B cell (primary cell): ENCODE results near the gene PTF1A. TPM values are rescaled to one million over a fixed set of nuclear protein-coding genes. Genes with fewer than 3 reads are reported as not detected.

ENCODE experiments used
- ATAC-seq: fragments of 200-7000 bp; cut with Tn5 transposase; one replicate; pipeline ENCODE4 v1.10.0; 2021; ENCODE audit warnings: low read depth, mild to moderate bottlenecking, moderate number of reproducible peaks, moderate library complexity
- CTCF ChIA-PET: fragments of 350-600 bp; sonication (Branson Sonifier 250); formaldehyde crosslinking; loops from one replicate; lab custom pipeline; 2021; ENCODE audit warnings: antibody characterized with exemption, inconsistent platforms; lab: Charles Lee
- POLR2A ChIA-PET: fragments of 350-600 bp; sonication (Branson Sonifier 250); formaldehyde crosslinking; loops from one replicate; lab custom pipeline; 2021; ENCODE audit warnings: antibody characterized with exemption; lab: Charles Lee
- DNase-seq: peaks from one replicate; pipeline ENCODE4 v3.0.0; 2013
- H2AFZ ChIP-seq: 2 replicates; pipeline ENCODE4 v1.6.1; 2012; ENCODE audit warnings: mild to moderate bottlenecking, low read depth, low read length; ENCODE audit not compliant: insufficient read depth, poor library complexity, severe bottlenecking
- H3K27ac ChIP-seq, 2 donors: 1 replicate in 1 of 2; 2 replicates in 1 of 2; pipeline ENCODE4 v1.5.1; 2012 to 2013; ENCODE audit warnings: low read length in 2 of 2, mild to moderate bottlenecking in 2 of 2, moderate library complexity in 1 of 2
- H3K27me3 ChIP-seq, 4 experiments: fragments of 200-600 bp in 1 of 4; sonication (generic) in 1 of 4; replicated peaks in 1 of 4; 1 replicate in 2 of 4; 2 replicates in 2 of 4; pipeline versions ENCODE4 v1.6.1 to v1.7.0; 2013 to 2016; ENCODE audit warnings: low read length in 3 of 4, mild to moderate bottlenecking in 2 of 4, mixed read lengths in 1 of 4, moderate library complexity in 1 of 4; ENCODE audit not compliant: insufficient read depth in 4 of 4, control insufficient read depth in 3 of 4; ENCODE audit errors: control extremely low read depth in 1 of 4
- H3K36me3 ChIP-seq, 2 experiments: replicated peaks in 1 of 2; 1 replicate in 1 of 2; 2 replicates in 1 of 2; pipeline versions ENCODE4 v1.6.1 to v1.7.1; 2013; ENCODE audit warnings: low read length in 1 of 2; ENCODE audit not compliant: insufficient read depth in 2 of 2, control insufficient read depth in 1 of 2; ENCODE audit errors: control extremely low read depth in 1 of 2, extremely low read depth in 1 of 2
- H3K4me1 ChIP-seq, 2 donors: fragments of 200-600 bp in 1 of 2; sonication (generic) in 1 of 2; 1 replicate in 1 of 2; 2 replicates in 1 of 2; pipeline versions ENCODE4 v1.5.1 to v1.6.1; 2013 to 2017; ENCODE audit warnings: low read length in 2 of 2; ENCODE audit not compliant: control insufficient read depth in 2 of 2, insufficient read depth in 2 of 2
- H3K4me2 ChIP-seq: replicated peaks from 2 replicates; pipeline ENCODE3; 2012; ENCODE audit warnings: mild to moderate bottlenecking, low read depth, low read length; ENCODE audit not compliant: poor library complexity, severe bottlenecking
- H3K4me3 ChIP-seq, 5 experiments: fragments of 200-600 bp in 1 of 5; sonication (generic) in 1 of 5; 1 replicate in 3 of 5; 2 replicates in 2 of 5; pipeline versions ENCODE4 v1.5.1 to v1.7.0; 2011 to 2016; ENCODE audit warnings: low read length in 4 of 5, mild to moderate bottlenecking in 4 of 5, low read depth in 2 of 5, control low read depth in 1 of 5, moderate library complexity in 1 of 5; ENCODE audit not compliant: insufficient read depth in 1 of 5; ENCODE audit errors: control extremely low read depth in 1 of 5, extremely low read depth in 1 of 5
- H3K79me2 ChIP-seq: fragments of 200-600 bp; sonication (generic); one replicate; pipeline ENCODE4 v1.6.0; 2016; ENCODE audit warnings: low read length; ENCODE audit not compliant: control insufficient read depth, insufficient read depth
- H3K9ac ChIP-seq: fragments of 200-600 bp; sonication (generic); 2 replicates; pipeline ENCODE4 v1.6.1; 2017; ENCODE audit warnings: mild to moderate bottlenecking, low read length, moderate library complexity
- H3K9me3 ChIP-seq, 3 donors: one replicate each; pipeline versions ENCODE4 v1.6.1 to v1.7.1; 2013; ENCODE audit warnings: low read length in 2 of 3; ENCODE audit not compliant: control insufficient read depth in 2 of 3, insufficient read depth in 1 of 3; ENCODE audit errors: control extremely low read depth in 1 of 3
- H4K20me1 ChIP-seq: 2 replicates; pipeline ENCODE4 v1.6.0; 2012; ENCODE audit warnings: mild to moderate bottlenecking, low read length; ENCODE audit not compliant: insufficient read depth, control insufficient read depth, poor library complexity, severe bottlenecking
- H3K27ac Mint-ChIP-seq: one replicate; pipeline ENCODE4 v1.8.0; 2021; ENCODE audit warnings: mixed read lengths
- H3K27me3 Mint-ChIP-seq: one replicate; pipeline ENCODE4 v1.8.0; 2021; ENCODE audit warnings: mixed read lengths
- H3K4me1 Mint-ChIP-seq: one replicate; pipeline ENCODE4 v1.8.0; 2021; ENCODE audit warnings: mixed read lengths
- H3K4me3 Mint-ChIP-seq: one replicate; pipeline ENCODE4 v1.8.0; 2021; ENCODE audit warnings: mixed read lengths
- H3K9me3 Mint-ChIP-seq: one replicate; pipeline ENCODE4 v1.8.0; 2022; ENCODE audit warnings: mixed read lengths; ENCODE audit not compliant: insufficient read depth
- EZH2 ChIP-seq: IDR thresholded peaks from 2 replicates; pipeline ENCODE4 v1.6.1; 2012; ENCODE audit warnings: borderline replicate concordance, low read depth, mild to moderate bottlenecking, moderate library complexity, low read length; ENCODE audit not compliant: insufficient read depth, poor library complexity, severe bottlenecking
- WGBS: methylation state at CpG from one replicate; pipeline ENCODE4 v1.1.5; 2013; ENCODE audit warnings: missing lambda C conversion rate; ENCODE audit not compliant: insufficient coverage; 5-methylcytosine and 5-hydroxymethylcytosine counted together
- intact Hi-C: fragments of 100-400 bp; cut with micrococcal nuclease; formaldehyde crosslinking; loops from one replicate; pipeline ENCODE4 v1.10.0; 2022
- polyA plus RNA-seq: library from polyadenylated mRNA; depleted of rRNA; stranded (reverse); fragments of >200 nt; gene quantifications from 2 replicates; pipeline ENCODE4 v1.2.3, GENCODE V29; 2012
- total RNA-seq, 2 donors: library from RNA; stranded (reverse); fragments of 120-200 nt in 1 of 2; gene quantifications; 1 replicate in 1 of 2; 2 replicates in 1 of 2; pipeline versions ENCODE4 v1.2.3 to v1.2.4, GENCODE V29; 2013 to 2022
- TF ChIP-seq, protein P1 (sequence below): fragments of 200-600 bp; IDR thresholded peaks from one replicate; pipeline ENCODE4 v1.8.0; 2022; ENCODE audit warnings: antibody characterized with exemption, mild to moderate bottlenecking

PTF1A gene
- total and polyA plus RNA-seq, 2 donors (not counting 1 experiment from before 2014, with no cell fraction given), result not detected

DNA sequence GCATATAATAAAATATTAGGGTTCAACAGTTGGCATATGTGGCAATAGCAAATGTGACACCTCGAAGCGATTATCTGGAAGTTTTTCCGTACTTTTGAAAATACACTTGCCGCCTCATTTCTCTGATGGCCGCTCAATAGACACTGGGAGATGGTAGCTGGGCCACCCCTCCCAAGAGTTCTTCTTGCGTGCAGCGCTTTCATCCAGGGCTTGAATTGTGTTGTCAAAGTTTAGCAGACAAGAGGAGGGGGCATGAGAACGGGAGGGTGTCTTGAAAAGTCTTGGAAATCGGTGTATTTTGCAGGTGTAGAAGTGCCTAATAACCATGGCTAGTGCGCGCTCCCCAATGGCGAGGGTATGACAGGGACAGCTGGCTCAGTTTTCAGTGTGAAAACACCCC, 8.5 kb downstream of the PTF1A start:
- H3K79me2 ChIP-seq, result no peaks in the 10 kb centered on the region
- DNase-seq, result no peak
- H3K27ac ChIP-seq, result no peak overlapping the region
- TF ChIP-seq, protein P1, sequence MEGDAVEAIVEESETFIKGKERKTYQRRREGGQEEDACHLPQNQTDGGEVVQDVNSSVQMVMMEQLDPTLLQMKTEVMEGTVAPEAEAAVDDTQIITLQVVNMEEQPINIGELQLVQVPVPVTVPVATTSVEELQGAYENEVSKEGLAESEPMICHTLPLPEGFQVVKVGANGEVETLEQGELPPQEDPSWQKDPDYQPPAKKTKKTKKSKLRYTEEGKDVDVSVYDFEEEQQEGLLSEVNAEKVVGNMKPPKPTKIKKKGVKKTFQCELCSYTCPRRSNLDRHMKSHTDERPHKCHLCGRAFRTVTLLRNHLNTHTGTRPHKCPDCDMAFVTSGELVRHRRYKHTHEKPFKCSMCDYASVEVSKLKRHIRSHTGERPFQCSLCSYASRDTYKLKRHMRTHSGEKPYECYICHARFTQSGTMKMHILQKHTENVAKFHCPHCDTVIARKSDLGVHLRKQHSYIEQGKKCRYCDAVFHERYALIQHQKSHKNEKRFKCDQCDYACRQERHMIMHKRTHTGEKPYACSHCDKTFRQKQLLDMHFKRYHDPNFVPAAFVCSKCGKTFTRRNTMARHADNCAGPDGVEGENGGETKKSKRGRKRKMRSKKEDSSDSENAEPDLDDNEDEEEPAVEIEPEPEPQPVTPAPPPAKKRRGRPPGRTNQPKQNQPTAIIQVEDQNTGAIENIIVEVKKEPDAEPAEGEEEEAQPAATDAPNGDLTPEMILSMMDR, result no peak
- TF ChIP-seq EZH2, result no peak
- H3K4me1 ChIP-seq, result no peaks in the 10 kb centered on the region
- Mint-ChIP-seq H3K27ac (no peak overlapping the region), H3K27me3 (peaks cover 74% of the 10 kb centered on the region), H3K4me1 (no peaks in the 10 kb centered on the region), H3K4me3 (no peak overlapping the region), H3K9me3 (no peaks in the 10 kb centered on the region)
- H3K27me3 ChIP-seq, result peaks cover 0 to 64% (median 27%) of the 10 kb centered on the region in 4 experiments
- no peak overlapping the region for H3K4me2 ChIP-seq
- no peak overlapping the region for H3K9ac ChIP-seq
- H3K36me3 ChIP-seq, result no peaks in the 10 kb centered on the region
- ChIA-PET CTCF (no interaction called here), POLR2A (no interaction called here)
- ATAC-seq, result no peak
- intact Hi-C loops, result no loop called here
- no peak overlapping the region for H3K4me3 ChIP-seq
- H4K20me1 ChIP-seq, result no peaks in the 10 kb centered on the region
- H3K9me3 ChIP-seq, result peaks cover 0 to 3% (median 0%) of the 10 kb centered on the region in 3 donors
- WGBS, result 22% methylated on average over 12 of the region's 12 CpGs
- H2AFZ ChIP-seq, result no peak overlapping the region

DNA sequence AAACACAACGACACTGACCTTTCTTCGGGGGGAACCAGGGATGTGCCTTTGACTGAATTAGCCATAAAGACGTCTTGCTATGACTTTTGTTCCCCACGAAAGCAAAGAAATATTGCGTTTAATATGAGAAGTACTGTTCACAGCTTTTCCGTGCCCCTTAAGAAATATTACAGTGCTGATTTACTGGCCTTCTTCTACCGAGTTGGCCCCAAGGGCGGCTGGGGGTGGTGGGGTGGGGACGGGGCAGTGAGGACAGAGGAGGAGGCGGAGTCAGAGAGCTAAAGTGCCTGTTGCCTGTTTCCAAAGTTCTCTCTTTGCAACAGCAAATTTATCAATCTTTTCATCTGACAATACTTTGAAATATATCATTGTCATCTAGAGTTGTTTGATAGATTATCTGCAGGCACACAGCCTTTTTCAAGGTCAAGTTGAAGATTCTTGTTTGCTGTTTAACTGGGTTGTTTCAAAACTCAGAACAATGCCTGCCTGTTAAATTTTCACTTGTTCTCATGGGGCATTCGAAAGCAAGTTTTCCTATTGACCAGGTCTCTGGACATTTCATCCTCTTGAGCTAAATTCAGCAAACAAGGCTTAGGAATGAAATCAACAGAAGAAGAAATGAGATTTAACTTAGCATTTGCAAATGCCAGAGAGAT, 9.0 kb downstream of the PTF1A start:
- Mint-ChIP-seq H3K27me3 (peaks cover 72% of the 10 kb centered on the region), H3K27ac (no peak overlapping the region), H3K9me3 (no peaks in the 10 kb centered on the region), H3K4me1 (no peaks in the 10 kb centered on the region), H3K4me3 (no peak overlapping the region)
- H3K4me1 ChIP-seq, result no peaks in the 10 kb centered on the region
- no peak overlapping the region for H3K9ac ChIP-seq
- H3K36me3 ChIP-seq, result no peaks in the 10 kb centered on the region
- peaks cover 0 to 59% (median 25%) of the 10 kb centered on the region in 4 experiments for H3K27me3 ChIP-seq
- peaks cover 0 to 3% (median 0%) of the 10 kb centered on the region in 3 donors for H3K9me3 ChIP-seq
- H3K4me2 ChIP-seq, result no peak overlapping the region
- H3K4me3 ChIP-seq, result no peak overlapping the region
- POLR2A ChIA-PET, result no interaction called here
- intact Hi-C loops, result no loop called here
- no peak overlapping the region for H2AFZ ChIP-seq
- CTCF ChIA-PET, result no interaction called here
- H4K20me1 ChIP-seq, result no peaks in the 10 kb centered on the region
- WGBS, result 0% methylated on average over 2 of the region's 11 CpGs
- DNase-seq, result no peak
- H3K79me2 ChIP-seq, result no peaks in the 10 kb centered on the region
- TF ChIP-seq, protein P1, result no peak
- no peak for TF ChIP-seq EZH2
- no peak for ATAC-seq
- no peak overlapping the region for H3K27ac ChIP-seq
